Coronary artery (tissue), 2 donors: ENCODE results near the gene PDE4A.

Experiments used
- DNase-seq: peaks from one replicate; pipeline ENCODE4 v3.0.0-alpha.2; 2017; ENCODE audit warnings: low spot score
- H3K27ac ChIP-seq, 2 donors: fragments of 200-600 bp; sonication (generic); one replicate each; pipeline ENCODE4 v1.5.1; 2016 to 2019
- H3K4me3 ChIP-seq: fragments of 200-600 bp; sonication (generic); 2 replicates; pipeline ENCODE4 v1.5.1; 2016; ENCODE audit warnings: mild to moderate bottlenecking, moderate library complexity
- CTCF ChIP-seq: fragments of 200-600 bp; sonication (generic); IDR thresholded peaks from one replicate; pipeline ENCODE4 v1.5.1; 2019; ENCODE audit warnings: antibody characterized with exemption

PDE4A gene

GRCh38 chr19:10491472-10492047 is 71.2 kb downstream of the PDE4A start:
- no peak for DNase-seq
- TF ChIP-seq CTCF, result no peak
- Histone ChIP-seq H3K27ac (no peak overlapping the region), H3K4me3 (no peak overlapping the region)

GRCh38 chr19:10497371-10497770 is 77.0 kb downstream of the PDE4A start:
- DNase-seq, result no peak
- H3K27ac ChIP-seq, result no peak overlapping the region
- H3K4me3 ChIP-seq, result no peak overlapping the region
- TF ChIP-seq CTCF, result no peak

GRCh38 chr19:10499550-10500246 is 79.4 kb downstream of the PDE4A start:
- no peak for TF ChIP-seq CTCF
- H3K27ac ChIP-seq, result no peak overlapping the region
- H3K4me3 ChIP-seq, result no peak overlapping the region
- no peak for DNase-seq

GRCh38 chr19:10500247-10500592 is 79.9 kb downstream of the PDE4A start:
- no peak overlapping the region for H3K27ac ChIP-seq
- H3K4me3 ChIP-seq, result no peak overlapping the region
- no peak for TF ChIP-seq CTCF

GRCh38 chr19:10501971-10502523 is 81.7 kb downstream of the PDE4A start:
- TF ChIP-seq CTCF, result no peak
- peak; percentile 82 for DNase-seq
- peak overlapping the region; percentile 94 to 97 for H3K27ac ChIP-seq
- peak overlapping the region; percentile 95 for H3K4me3 ChIP-seq

More at GRCh38 chr19:10500247-10500592, 79.9 kb downstream of the PDE4A start:
- no peak for DNase-seq

GRCh38 chr19:10502524-10503001 is 82.2 kb downstream of the PDE4A start:
- Histone ChIP-seq H3K4me3 (peak overlapping the region; percentile 95), H3K27ac (peak overlapping the region; percentile 94 to 97)
- no peak for TF ChIP-seq CTCF
- peak; percentile 95 for DNase-seq
